Large intestine (tissue), 3 donors: ENCODE results near the gene FAM200C. TPM values are rescaled to one million over a fixed set of nuclear protein-coding genes. Genes with fewer than 3 reads are reported as not detected.

Experiments used
- DNase-seq, 2 donors: peaks; one replicate each; pipeline versions ENCODE4 v3.0.0 to v3.0.0-alpha.2; 2013
- H3K27ac ChIP-seq: one replicate; pipeline ENCODE4 v1.5.1; 2013; ENCODE audit warnings: low read length
- H3K27me3 ChIP-seq: 2 replicates; pipeline ENCODE4 v1.6.1; 2013; ENCODE audit warnings: low read length; ENCODE audit not compliant: control insufficient read depth, insufficient read depth
- H3K36me3 ChIP-seq: 2 replicates; pipeline ENCODE4 v1.6.1; 2013; ENCODE audit warnings: low read length; ENCODE audit not compliant: control insufficient read depth, insufficient read depth
- H3K4me1 ChIP-seq: one replicate; pipeline ENCODE4 v1.6.1; 2013; ENCODE audit warnings: low read length; ENCODE audit not compliant: control insufficient read depth, insufficient read depth
- H3K4me3 ChIP-seq: one replicate; pipeline ENCODE4 v1.5.1; 2013; ENCODE audit warnings: low read length
- H3K9me3 ChIP-seq: one replicate; pipeline ENCODE4 v1.6.1; 2013; ENCODE audit warnings: mild to moderate bottlenecking, low read depth, low read length, moderate library complexity; ENCODE audit not compliant: control insufficient read depth
- WGBS: methylation state at CpG from one replicate; pipeline ENCODE4 v1.1.5; 2013; ENCODE audit warnings: low lambda C conversion rate; ENCODE audit not compliant: insufficient coverage; 5-methylcytosine and 5-hydroxymethylcytosine counted together
- polyA plus RNA-seq: library from polyadenylated mRNA; unstranded; fragments of 120-200 nt; gene quantifications from one replicate; pipeline ENCODE4 v1.2.1, GENCODE V29; 2013

Gene FAM200C
- polyA plus RNA-seq, 1 donor = 7.8 TPM

DNA sequence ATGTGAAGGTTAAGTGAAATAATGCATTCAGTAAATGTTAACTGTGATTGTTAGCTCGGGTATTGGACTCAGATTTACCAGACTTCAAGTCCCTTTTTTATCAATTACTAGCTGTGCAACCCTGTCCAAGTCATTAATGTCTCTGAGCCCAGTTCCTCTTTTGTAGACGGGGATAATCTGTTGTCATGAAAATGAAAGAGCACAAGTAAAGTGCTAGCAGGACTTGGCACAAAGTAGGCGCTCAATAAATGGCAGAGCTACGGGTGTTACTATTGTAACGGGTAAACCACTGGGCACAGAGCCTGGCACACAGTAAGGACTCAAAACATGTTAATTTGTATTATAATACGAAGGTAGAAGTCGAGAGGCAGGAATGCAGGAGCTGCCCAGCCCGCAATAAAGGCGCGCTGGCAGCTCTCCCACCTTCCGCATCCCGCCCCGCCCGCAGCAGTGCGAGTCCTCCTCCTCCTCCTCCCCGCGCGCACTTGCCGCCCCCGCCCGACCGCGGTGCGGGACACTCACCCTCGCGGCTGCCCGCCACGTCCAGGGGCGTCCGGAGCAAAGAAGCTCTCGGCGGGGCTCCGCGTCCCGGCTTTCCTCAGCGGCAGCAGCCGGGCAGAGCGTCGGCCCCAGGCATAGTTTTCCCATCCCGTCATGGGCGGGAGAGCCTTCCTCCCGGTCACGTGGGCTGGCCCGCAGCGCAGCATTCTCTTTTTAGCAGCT, 29.7 kb downstream of the FAM200C start, which contains the start of gene C1QTNF2:
TSS of gene C1QTNF2 (minus strand) at position 637 of the 723 bp plus-strand sequence. CDS start 15,615 bp downstream, outside the sequence.
- 83% methylated on average over 1 of the region's 45 CpGs for WGBS
- Histone ChIP-seq H3K4me1 (no peaks in the 10 kb centered on the region), H3K36me3 (no peaks in the 10 kb centered on the region), H3K27ac (no peak within 1 kb of the TSS), H3K9me3 (no peaks in the 10 kb centered on the region), H3K27me3 (peaks cover 13% of the 10 kb centered on the region), H3K4me3 (peak within 1 kb of the TSS; percentile 33)
- peak in 1 of 2 donors; percentile 71 for DNase-seq

DNA sequence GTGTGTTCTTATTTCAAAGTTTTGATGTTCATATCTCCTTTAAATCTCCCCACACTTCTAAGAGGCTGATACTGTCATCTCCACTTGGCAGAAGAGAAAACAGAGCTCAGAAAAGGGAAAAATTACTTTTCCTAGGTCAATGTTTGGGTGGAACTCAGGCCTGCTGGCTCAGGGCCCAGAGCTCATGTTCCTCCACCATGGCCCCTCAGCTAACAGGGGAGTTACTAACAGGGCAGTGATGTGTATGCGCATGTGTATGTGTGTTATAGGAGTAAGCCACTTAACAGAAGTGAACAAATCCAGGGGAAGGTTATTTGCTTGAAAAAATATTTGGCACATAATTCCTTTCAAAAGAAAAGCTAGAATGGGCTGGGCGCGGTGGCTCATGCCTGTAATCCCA, 32.0 kb downstream of the FAM200C start:
- no peak for DNase-seq
- Histone ChIP-seq H3K9me3 (no peaks in the 10 kb centered on the region), H3K4me1 (no peaks in the 10 kb centered on the region), H3K4me3 (no peak overlapping the region), H3K36me3 (no peaks in the 10 kb centered on the region), H3K27me3 (peaks cover 13% of the 10 kb centered on the region), H3K27ac (no peak overlapping the region)
- WGBS = no CpG with 5 or more reads among the region's 3 CpGs

- H3K4me3 ChIP-seq = no peak overlapping the region
- no peaks in the 10 kb centered on the region for H3K36me3 ChIP-seq
- no peak overlapping the region for H3K27ac ChIP-seq
- H3K9me3 ChIP-seq = no peaks in the 10 kb centered on the region
- no peaks in the 10 kb centered on the region for H3K4me1 ChIP-seq
- peaks cover 13% of the 10 kb centered on the region for H3K27me3 ChIP-seq
- WGBS = no CpG with 5 or more reads among the region's 2 CpGs
- DNase-seq = no peak
Observed at GRCh38 chr5:160367261-160367660, 32.6 kb downstream of the FAM200C start.

GRCh38 chr5:160366230-160366629, 33.6 kb downstream of the FAM200C start:
- Histone ChIP-seq H3K4me1 (no peaks in the 10 kb centered on the region), H3K27ac (no peak overlapping the region), H3K4me3 (no peak overlapping the region), H3K27me3 (peaks cover 13% of the 10 kb centered on the region), H3K9me3 (no peaks in the 10 kb centered on the region), H3K36me3 (no peaks in the 10 kb centered on the region)
- no peak for DNase-seq
- no CpG with 5 or more reads among the region's 2 CpGs for WGBS

- H3K4me3 ChIP-seq = no peak overlapping the region
- no peak overlapping the region for H3K27ac ChIP-seq
- 63% methylated on average over 3 of the region's 13 CpGs for WGBS
- no peaks in the 10 kb centered on the region for H3K4me1 ChIP-seq
- no peaks in the 10 kb centered on the region for H3K36me3 ChIP-seq
- DNase-seq = no peak
- H3K9me3 ChIP-seq = no peaks in the 10 kb centered on the region
- H3K27me3 ChIP-seq = no peaks in the 10 kb centered on the region
Observed at GRCh38 chr5:160363660-160364395, 36.0 kb downstream of the FAM200C start.

GRCh38 chr5:160363211-160363610, 36.6 kb downstream of the FAM200C start:
- Histone ChIP-seq H3K4me3 (no peak overlapping the region), H3K27ac (no peak overlapping the region), H3K9me3 (no peaks in the 10 kb centered on the region), H3K27me3 (no peaks in the 10 kb centered on the region), H3K4me1 (no peaks in the 10 kb centered on the region), H3K36me3 (no peaks in the 10 kb centered on the region)
- WGBS = no CpG with 5 or more reads among the region's 3 CpGs
- DNase-seq = peak in 1 of 2 donors; percentile 28

DNA sequence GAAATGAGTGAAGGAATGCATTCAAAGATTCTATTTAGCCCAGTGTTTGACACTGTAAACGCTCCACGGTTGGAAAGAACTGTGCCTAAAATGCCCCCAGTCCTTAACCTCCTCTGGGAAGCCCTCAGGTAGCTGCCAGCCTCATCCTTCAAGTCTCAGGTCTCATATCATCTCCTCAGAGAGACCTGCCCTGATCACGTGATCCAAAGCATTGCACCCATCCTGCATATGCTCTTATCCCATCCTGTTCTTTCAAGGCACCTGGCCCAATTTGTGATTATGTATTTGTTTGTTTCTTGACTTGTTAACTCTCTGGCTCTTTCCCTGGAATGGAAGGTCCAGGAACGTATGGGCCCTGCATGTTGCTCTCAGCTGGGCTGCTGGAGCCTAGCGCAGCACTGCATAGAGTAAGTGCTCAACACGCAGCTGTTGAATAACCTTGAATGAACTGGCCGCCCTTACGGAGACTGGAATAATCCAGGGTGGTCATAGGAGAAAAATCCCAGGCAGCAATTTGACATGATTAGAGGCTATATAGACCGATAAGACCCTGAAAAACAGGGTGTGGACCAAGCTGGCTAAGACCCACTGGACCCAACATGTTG, 38.1 kb downstream of the FAM200C start:
- H3K4me1 ChIP-seq = no peaks in the 10 kb centered on the region
- H3K9me3 ChIP-seq = no peaks in the 10 kb centered on the region
- DNase-seq = no peak
- no peaks in the 10 kb centered on the region for H3K27me3 ChIP-seq
- no peaks in the 10 kb centered on the region for H3K36me3 ChIP-seq
- 100% methylated on average over 1 of the region's 9 CpGs for WGBS
- no peak overlapping the region for H3K4me3 ChIP-seq
- H3K27ac ChIP-seq = no peak overlapping the region

DNA sequence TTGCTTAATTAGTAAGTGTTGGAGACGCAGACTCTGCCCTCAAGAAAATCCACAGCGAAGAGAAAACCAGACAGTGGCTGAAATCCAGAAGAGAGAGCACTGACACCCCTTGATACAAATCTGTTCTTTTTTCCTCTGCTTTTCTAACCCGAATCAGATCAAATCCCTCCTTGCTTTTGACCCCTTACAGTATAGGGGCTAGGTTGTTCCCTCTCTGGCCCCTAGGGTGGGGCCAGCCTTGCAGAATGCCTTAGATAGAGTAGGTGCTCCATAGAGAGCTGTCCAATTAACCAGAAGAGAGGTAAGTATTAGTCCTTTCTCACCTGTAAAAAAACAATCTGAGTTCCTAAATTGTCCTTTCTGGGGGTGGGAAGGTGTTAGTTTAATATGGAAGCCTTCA, 39.5 kb downstream of the FAM200C start:
- no peaks in the 10 kb centered on the region for H3K27me3 ChIP-seq
- no peaks in the 10 kb centered on the region for H3K36me3 ChIP-seq
- DNase-seq = no peak
- H3K9me3 ChIP-seq = no peaks in the 10 kb centered on the region
- H3K4me1 ChIP-seq = no peaks in the 10 kb centered on the region
- 68% methylated on average over 2 of the region's 3 CpGs for WGBS
- H3K4me3 ChIP-seq = no peak overlapping the region
- no peak overlapping the region for H3K27ac ChIP-seq

- no peaks in the 10 kb centered on the region for H3K36me3 ChIP-seq
- peak in 1 of 2 donors; percentile 49 for DNase-seq
- no peaks in the 10 kb centered on the region for H3K4me1 ChIP-seq
- H3K9me3 ChIP-seq = no peaks in the 10 kb centered on the region
- H3K27ac ChIP-seq = no peak overlapping the region
- no peak overlapping the region for H3K4me3 ChIP-seq
- no CpG with 5 or more reads among the region's 4 CpGs for WGBS
- H3K27me3 ChIP-seq = no peaks in the 10 kb centered on the region
Observed at GRCh38 chr5:160359816-160360215, 40.0 kb downstream of the FAM200C start.

DNA sequence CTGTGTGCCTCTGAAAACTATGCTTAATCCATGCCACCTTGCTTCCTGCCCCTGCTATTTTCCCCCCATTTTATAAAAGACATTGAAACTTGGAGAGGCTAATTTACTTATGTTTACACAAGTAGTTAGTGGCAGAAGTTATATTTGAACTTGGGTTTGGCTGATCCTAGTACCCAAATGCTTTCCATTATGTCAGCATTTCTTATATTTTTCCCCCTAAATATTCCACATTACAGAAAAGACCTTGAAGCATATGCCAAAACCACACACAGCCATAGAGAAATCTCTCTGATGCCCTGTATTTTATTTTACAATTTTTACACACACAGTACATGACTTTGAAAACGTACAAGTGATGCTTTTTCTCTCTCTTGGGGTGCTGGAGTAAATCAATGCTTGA, 40.6 kb downstream of the FAM200C start:
- DNase-seq = no peak
- Histone ChIP-seq H3K27me3 (no peaks in the 10 kb centered on the region), H3K36me3 (no peaks in the 10 kb centered on the region), H3K9me3 (no peaks in the 10 kb centered on the region), H3K27ac (no peak overlapping the region), H3K4me3 (no peak overlapping the region), H3K4me1 (no peaks in the 10 kb centered on the region)
- no CpG with 5 or more reads among the region's 1 CpG for WGBS
